ENCODE measurements around the gene CNTN1. TPM values are rescaled to one million over a fixed set of nuclear protein-coding genes. Genes with fewer than 3 reads are reported as not detected.

Gene CNTN1
- total and polyA plus RNA-seq, 2 of the 4 experiments (the other 2 are of a cell fraction), result 0.10 to 0.18 TPM

DNA sequence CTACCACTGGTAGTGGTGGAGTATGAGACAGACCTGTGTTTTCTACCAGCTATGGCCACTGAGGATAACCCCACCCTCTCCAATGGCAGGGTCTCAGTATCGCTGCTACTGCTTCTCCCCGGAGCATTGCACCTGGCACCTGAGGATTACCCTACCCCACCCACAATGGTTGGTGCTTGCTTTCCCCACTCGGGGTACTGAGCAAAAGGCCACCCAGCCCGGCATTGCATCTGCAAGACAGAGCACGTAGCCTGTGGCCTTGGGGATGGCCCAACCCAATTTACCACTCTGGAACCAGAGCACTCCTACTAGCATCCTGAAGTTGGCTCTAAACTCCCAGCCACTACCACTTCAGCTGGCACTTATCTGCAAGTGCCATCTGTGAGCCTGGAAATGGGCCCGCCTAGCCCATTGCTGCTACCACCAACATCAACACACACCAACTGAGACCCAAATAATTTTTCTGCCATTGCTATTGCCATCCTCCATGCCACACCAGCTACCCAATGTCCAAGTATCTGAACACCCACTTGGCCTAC, 145.7 kb downstream of the CNTN1 start:
- Histone ChIP-seq H2BK5ac (ENCODE audit: low read depth, low read length, poor library complexity, severe bottlenecking) (no peak overlapping the region), H3K18ac (ENCODE audit: low read depth, low read length) (no peak overlapping the region), H3K4ac (ENCODE audit: low read depth, low read length) (no peak overlapping the region), H3K27me3 (ENCODE audit: control insufficient read depth, insufficient read depth, low read length) (no peaks in the 10 kb centered on the region), H2BK15ac (ENCODE audit: low read depth, low read length) (no peak overlapping the region), H2AK5ac (ENCODE audit: low read depth, low read length) (no peak overlapping the region), H3K14ac (replicated peaks; ENCODE audit: low read depth, low read length) (no peak overlapping the region), H3K36me3 (ENCODE audit: control insufficient read depth, insufficient read depth, low read length) (no peaks in the 10 kb centered on the region), H3K23ac (ENCODE audit: low read depth, low read length) (no peak overlapping the region), H3K9me3 (ENCODE audit: control insufficient read depth, insufficient read depth, low read length) (0 out of 2 replicates have a peak, but pooled peaks cover 2% of the 10 kb centered on the region), H3K9ac (ENCODE audit: low read depth, low read length) (no peak overlapping the region), H4K20me1 (ENCODE audit: insufficient read depth, low read length) (no peaks in the 10 kb centered on the region), H4K91ac (ENCODE audit: insufficient read depth, low read depth, low read length) (no peak overlapping the region), H3K9me1 (ENCODE audit: insufficient read depth, low read length) (no peaks in the 10 kb centered on the region), H2BK20ac (ENCODE audit: low read depth, low read length) (no peak overlapping the region), H4K8ac (ENCODE audit: low read depth in 2 of 2, low read length in 2 of 2) (no peak overlapping the region), H4K5ac (ENCODE audit: low read depth, low read length) (no peak overlapping the region), H2AK9ac (replicated peaks; ENCODE audit: low read depth, low read length, poor library complexity) (no peak overlapping the region), H2AFZ (replicated peaks; ENCODE audit: low read length, poor library complexity) (no peak overlapping the region), H3K56ac (ENCODE audit: extremely low read depth, insufficient read depth, low read length) (no peak overlapping the region), H3K4me1 (ENCODE audit: control insufficient read depth, insufficient read depth, low read length) (no peaks in the 10 kb centered on the region), H3K27ac (ENCODE audit: insufficient read depth, low read length) (no peak overlapping the region), H3K4me2 (ENCODE audit: low read depth, low read length) (no peak overlapping the region), H2BK120ac (ENCODE audit: low read depth, low read length) (no peak overlapping the region), H3K4me3 (ENCODE audit: insufficient read depth, low read depth, low read length) (no peak overlapping the region), H3K79me1 (ENCODE audit: low read depth in 1 of 2, low read length in 2 of 2) (no peaks in the 10 kb centered on the region)
- 90% methylated on average over 2 of the region's 6 CpGs; no CpG with 5 or more reads in 1 of the 2 experiments for WGBS, 2 experiments (ENCODE audit: extremely low coverage in 2 of 2, insufficient read length in 1 of 2)
- ATAC-seq (ENCODE audit: low read depth), result no peak
- no TSS peak for BruUV-seq (replicated peaks)
- ChIA-PET POLR2A (ENCODE audit: unreplicated experiment) (no interaction called here), CTCF (no interaction called here)
- in situ Hi-C loops (cut with MboI; ENCODE audit: low sequenced_read_pairs) (no loop called here), intact Hi-C loops (cut with micrococcal nuclease) (no loop called here), dilution Hi-C loops (cut with HindIII; ENCODE audit: low sequenced_read_pairs, unreplicated experiment) (no loop called here)
- TF ChIP-seq RFX5 (IDR thresholded peaks at IDR 0.05; ENCODE audit: low read depth, low read length) (no peak), MXI1 (IDR thresholded peaks at IDR 0.05; ENCODE audit: borderline replicate concordance, low read depth, low read length) (no peak), CHD1 (IDR thresholded peaks at IDR 0.05; ENCODE audit: low read depth, low read length) (no peak), MAZ (IDR thresholded peaks at IDR 0.05; ENCODE audit: borderline replicate concordance, low read depth, low read length) (no peak)
- TF ChIP-seq, protein P1, sequence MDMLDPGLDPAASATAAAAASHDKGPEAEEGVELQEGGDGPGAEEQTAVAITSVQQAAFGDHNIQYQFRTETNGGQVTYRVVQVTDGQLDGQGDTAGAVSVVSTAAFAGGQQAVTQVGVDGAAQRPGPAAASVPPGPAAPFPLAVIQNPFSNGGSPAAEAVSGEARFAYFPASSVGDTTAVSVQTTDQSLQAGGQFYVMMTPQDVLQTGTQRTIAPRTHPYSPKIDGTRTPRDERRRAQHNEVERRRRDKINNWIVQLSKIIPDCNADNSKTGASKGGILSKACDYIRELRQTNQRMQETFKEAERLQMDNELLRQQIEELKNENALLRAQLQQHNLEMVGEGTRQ (IDR thresholded peaks at IDR 0.05; ENCODE audit: low read depth, low read length), result no peak
- no peak for DNase-seq

Measured in IMR-90 (cell line).